Lower leg skin (tissue), 4 donors: ENCODE measurements around the gene PLEKHA6. TPM values are rescaled to one million over a fixed set of nuclear protein-coding genes. Genes with fewer than 3 reads are reported as not detected.

ENCODE experiments used
- DNase-seq, 2 donors: peaks; one replicate each; pipeline ENCODE4 v3.0.0-alpha.2; 2019; ENCODE audit warnings: low spot score in 2 of 2
- H3K4me3 ChIP-seq: fragments of 200-600 bp; sonication (generic); 2 replicates; pipeline ENCODE4 v1.5.1; 2017; ENCODE audit warnings: mild to moderate bottlenecking, low read depth; ENCODE audit not compliant: poor library complexity, severe bottlenecking
- POLR2A ChIP-seq, 2 donors: fragments of 450-650 bp; IDR thresholded peaks; one replicate each; pipeline ENCODE4 v1.6.1; 2016 to 2017; ENCODE audit warnings: antibody characterized with exemption in 2 of 2, mild to moderate bottlenecking in 1 of 2, moderate library complexity in 1 of 2
- WGBS, 2 donors: methylation state at CpG; one replicate each; pipeline ENCODE4 v1.1.5; 2018; 5-methylcytosine and 5-hydroxymethylcytosine counted together
- intact Hi-C: fragments of 100-400 bp; cut with DNase I; formaldehyde crosslinking; loops from one replicate; pipeline ENCODE4 v1.15.0; 2023; ENCODE audit warnings: low total_unique reads
- total RNA-seq, 4 donors: library from RNA; depleted of rRNA; stranded (reverse); fragments of >200 nt; gene quantifications; one replicate each; pipeline ENCODE4 v1.1.0, GENCODE V29; 2016
- TF ChIP-seq, protein P1 (sequence below), 3 donors: fragments of 450-650 bp; IDR thresholded peaks; one replicate each; pipeline ENCODE4 v1.5.1; 2016; ENCODE audit warnings: antibody characterized with exemption in 3 of 3, mild to moderate bottlenecking in 3 of 3, moderate library complexity in 2 of 3

The PLEKHA6 gene
- total RNA-seq, 4 donors from 2014 or later, result 1.7 to 16.4 (median 11.1) TPM

DNA sequence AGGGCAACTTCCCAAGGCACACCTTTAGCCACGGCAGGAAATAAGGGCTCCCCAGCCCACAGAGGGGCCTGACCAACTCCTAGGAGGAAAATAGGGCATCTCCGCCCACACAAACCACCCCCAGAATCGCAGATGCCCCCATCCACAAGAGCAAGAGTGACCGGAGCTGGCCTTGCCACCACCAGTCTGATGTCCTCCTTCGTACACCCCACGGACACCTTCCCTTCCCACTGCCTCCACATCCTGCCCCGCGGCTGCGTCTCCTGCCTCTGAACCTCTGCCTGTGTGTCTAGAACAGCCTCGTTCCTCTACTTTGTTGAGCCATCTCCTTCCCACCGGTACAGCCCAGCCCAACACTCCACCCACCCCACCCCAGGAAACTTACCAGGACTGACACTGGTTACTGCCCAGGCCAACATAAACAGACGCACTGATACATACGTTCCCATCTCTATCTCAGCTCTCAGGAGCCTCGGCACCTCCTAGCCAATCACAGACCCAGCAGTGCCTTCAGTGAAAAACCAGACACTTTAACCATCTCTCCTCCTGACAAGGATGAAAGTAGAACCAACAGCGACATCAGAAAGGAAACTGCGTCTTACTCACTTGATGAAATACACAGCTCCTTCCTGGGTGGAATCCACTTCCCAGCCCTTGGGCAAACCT, 7.6 kb upstream of the PLEKHA6 start:
- DNase-seq, result no peak
- WGBS, 2 donors, result 74 to 76% methylated on average over 16 of the region's 16 CpGs
- intact Hi-C loops, result loop anchor here (10.0 kb wide), 1 partner anchor 153 kb away; the partner anchor contains the start of gene GOLT1A

DNA sequence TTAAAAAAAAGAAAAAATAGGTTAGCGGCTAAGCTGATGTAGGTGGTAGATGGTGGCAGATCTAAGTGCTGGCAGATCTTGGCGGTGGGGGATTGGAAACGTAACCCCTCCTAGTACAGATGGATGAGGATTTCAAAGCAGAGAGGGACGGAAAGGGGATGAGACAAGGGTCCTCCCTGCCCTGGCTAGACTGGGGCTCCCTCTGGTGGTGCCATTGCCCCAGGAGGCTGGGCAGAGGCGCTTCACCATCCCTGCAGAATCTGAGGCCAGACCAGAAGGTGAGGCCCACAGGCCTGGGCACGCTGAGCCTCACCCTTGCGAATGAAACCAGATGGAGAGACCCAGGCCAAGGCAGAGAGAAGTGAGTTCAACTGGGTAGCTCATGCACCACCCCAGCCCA, 7.0 kb upstream of the PLEKHA6 start:
- TF ChIP-seq POLR2A (IDR thresholded peaks at IDR 0.05), result no peak
- TF ChIP-seq, protein P1, sequence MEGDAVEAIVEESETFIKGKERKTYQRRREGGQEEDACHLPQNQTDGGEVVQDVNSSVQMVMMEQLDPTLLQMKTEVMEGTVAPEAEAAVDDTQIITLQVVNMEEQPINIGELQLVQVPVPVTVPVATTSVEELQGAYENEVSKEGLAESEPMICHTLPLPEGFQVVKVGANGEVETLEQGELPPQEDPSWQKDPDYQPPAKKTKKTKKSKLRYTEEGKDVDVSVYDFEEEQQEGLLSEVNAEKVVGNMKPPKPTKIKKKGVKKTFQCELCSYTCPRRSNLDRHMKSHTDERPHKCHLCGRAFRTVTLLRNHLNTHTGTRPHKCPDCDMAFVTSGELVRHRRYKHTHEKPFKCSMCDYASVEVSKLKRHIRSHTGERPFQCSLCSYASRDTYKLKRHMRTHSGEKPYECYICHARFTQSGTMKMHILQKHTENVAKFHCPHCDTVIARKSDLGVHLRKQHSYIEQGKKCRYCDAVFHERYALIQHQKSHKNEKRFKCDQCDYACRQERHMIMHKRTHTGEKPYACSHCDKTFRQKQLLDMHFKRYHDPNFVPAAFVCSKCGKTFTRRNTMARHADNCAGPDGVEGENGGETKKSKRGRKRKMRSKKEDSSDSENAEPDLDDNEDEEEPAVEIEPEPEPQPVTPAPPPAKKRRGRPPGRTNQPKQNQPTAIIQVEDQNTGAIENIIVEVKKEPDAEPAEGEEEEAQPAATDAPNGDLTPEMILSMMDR (IDR thresholded peaks at IDR 0.05), result no peak

More for the DNA sequence above, 7.6 kb upstream of the PLEKHA6 start:
- H3K4me3 ChIP-seq, result no peak overlapping the region
- TF ChIP-seq, protein P1 (IDR thresholded peaks at IDR 0.05), result no peak
- TF ChIP-seq POLR2A (IDR thresholded peaks at IDR 0.05), result no peak

DNA sequence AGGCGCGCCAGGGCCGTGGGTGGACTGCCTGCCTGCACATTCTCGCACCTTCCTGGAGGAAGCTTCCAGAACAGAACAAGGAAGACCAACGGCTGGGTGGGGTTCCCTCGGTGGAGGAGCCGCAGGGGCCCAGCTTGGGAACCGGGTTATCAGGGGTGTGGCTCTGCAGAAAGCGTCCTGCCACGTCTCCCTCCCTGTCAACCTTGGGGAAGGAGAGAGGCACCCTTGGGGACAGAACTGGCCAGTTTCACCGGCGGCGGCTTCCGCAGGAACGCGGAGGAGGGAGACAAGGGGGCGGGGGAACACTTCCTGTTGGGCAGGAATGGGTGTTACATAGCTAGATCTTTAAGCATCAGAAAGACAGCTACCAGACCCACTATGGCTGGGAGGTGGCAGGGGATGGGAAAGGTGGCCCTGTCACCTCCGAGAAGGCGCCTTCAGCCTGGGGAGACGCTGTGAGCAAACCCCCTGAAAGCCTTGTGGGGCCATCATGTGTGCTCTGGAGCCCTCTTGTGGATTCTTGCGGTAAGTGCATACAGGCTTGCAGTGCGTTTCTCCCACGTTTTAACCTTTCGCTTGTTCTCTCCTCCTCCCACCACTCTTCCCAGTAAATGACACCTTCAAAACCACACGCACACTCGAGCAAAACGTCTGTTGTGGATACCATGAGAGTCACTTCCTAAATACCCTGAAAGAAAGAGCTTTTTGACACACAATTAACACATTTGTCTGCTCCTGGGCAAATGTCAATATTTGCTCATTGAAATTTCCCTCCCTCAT, 3.8 kb upstream of the PLEKHA6 start:
- TF ChIP-seq POLR2A (IDR thresholded peaks at IDR 0.05), result no peak
- TF ChIP-seq, protein P1 (IDR thresholded peaks at IDR 0.05), result peak in 1 of 3 donors; percentile 97
- peak; percentile 66 to 94 for DNase-seq
- H3K4me3 ChIP-seq, result no peak overlapping the region
- intact Hi-C loops, result loop anchor here (5.0 to 10.0 kb wide), 2 partner anchors 149 to 201 kb away; partner anchors contain the start of gene GOLT1A
- WGBS, 2 donors, result 0 to 2% methylated on average over 20 to 27 of the region's 27 CpGs

More for the DNA sequence above, 7.0 kb upstream of the PLEKHA6 start:
- no peak for DNase-seq
- 76 to 78% methylated on average over 7 of the region's 7 CpGs for WGBS, 2 donors
- intact Hi-C loops, result loop anchor here (10.0 kb wide), 1 partner anchor 152 kb away; the partner anchor contains the start of gene GOLT1A
- H3K4me3 ChIP-seq, result no peak overlapping the region

DNA sequence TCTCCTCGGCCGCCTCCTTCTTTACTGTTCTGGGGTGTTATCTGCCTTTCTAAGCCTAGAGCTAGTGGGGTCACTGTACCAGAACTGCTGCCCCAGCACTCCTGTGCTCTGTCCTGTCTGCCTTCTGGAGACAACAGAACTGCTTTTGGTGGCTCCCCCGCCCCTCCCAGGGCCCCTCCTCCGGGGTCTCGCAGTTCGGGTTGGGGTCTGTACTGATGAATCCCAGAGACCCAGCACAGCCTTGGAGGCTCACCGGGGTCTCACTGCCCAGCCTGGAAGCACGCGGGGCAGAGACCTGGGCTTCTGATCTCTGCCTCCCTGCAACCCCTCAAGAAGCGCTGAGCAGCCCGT, 3.2 kb upstream of the PLEKHA6 start:
- TF ChIP-seq, protein P1 (IDR thresholded peaks at IDR 0.05), result no peak
- TF ChIP-seq POLR2A (IDR thresholded peaks at IDR 0.05), result no peak
- H3K4me3 ChIP-seq, result no peak overlapping the region
- peak in 1 of 2 donors; percentile 80 for DNase-seq
- intact Hi-C loops, result loop anchor here (5.0 to 10.0 kb wide), 2 partner anchors 148 to 201 kb away; partner anchors contain the start of gene GOLT1A
- 41 to 42% methylated on average over 6 to 11 of the region's 11 CpGs for WGBS, 2 donors

DNA sequence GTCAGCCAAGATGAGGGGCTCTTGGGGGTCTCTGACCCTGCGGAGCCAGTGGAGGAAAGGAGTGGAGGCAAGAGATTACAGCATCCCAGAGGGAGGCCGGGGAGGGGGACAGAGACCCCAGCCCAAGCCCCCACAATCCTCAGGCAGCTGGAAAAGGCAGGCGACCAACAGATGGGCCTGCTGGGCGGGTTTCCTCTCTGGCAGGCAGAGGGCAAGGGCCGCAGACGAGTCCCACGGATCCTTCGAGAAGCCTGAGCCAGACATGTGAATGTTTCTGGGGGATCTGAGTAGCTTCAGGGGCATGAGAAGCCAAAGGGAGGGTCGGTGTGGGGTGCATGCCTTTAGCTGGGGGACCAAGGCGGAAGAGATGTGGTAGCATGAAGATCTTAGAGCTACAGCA, 2.1 kb upstream of the PLEKHA6 start:
- WGBS, 2 donors, result 86 to 90% methylated on average over 10 of the region's 10 CpGs
- no peak overlapping the region for H3K4me3 ChIP-seq
- peak in 1 of 2 donors; percentile 65 for DNase-seq

More for the DNA sequence above, 2.1 kb upstream of the PLEKHA6 start:
- intact Hi-C loops, result loop anchor here (5.0 to 10.0 kb wide), 2 partner anchors 147 to 199 kb away; partner anchors contain the start of gene GOLT1A
- TF ChIP-seq POLR2A (IDR thresholded peaks at IDR 0.05), result no peak
- TF ChIP-seq, protein P1 (IDR thresholded peaks at IDR 0.05), result no peak
